NT2/D1 (cell line): Measurements from ENCODE around the gene BANF1.

Experiments used
- SUZ12 ChIP-seq: IDR thresholded peaks from 2 replicates; pipeline ENCODE4 v1.6.1; 2011; ENCODE audit not compliant: insufficient read length, insufficient read depth; ENCODE audit errors: extremely low read depth
- YY1 ChIP-seq: IDR thresholded peaks from 2 replicates; pipeline ENCODE4 v1.6.1; 2011; ENCODE audit not compliant: insufficient read length, insufficient read depth
- ZNF274 ChIP-seq: IDR thresholded peaks from 2 replicates; pipeline ENCODE4 v1.6.1; 2011; ENCODE audit warnings: mild to moderate bottlenecking, low read depth, low read length

DNA sequence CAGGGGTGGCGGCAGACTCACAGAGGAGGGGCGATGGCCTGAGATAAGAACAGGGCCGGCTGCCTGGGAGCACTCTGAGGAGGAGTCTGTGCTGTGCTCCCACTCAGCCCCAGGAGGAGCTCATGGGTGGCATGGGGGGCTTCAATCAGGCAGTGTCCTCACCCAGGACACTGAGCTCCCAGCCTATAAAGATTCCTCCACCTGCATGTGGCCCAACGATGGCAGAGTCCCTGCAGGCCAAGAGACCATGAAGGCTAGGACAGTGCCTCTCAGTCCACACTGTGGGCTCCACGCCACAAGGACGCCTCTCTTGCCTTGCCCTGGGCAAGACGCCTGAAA is 11.4 kb downstream of the BANF1 start:
- TF ChIP-seq ZNF274 (no peak), YY1 (no peak), SUZ12 (no peak)
